Stimulated activated CD4-positive, alpha-beta T cell treated with anti-CD3 and anti-CD28 coated beads, Interleukin-4, amount 100 ng/mL, for 48 hours (primary cell): ENCODE results near the gene PPAT.
"Not testable (repeated sequence)": the region's sequence is repeated elsewhere in the genome, so short reads cannot be mapped to it uniquely, and the experiment has no call there.

Experiments used
- DNase-seq, 2 donors: peaks; one replicate each; pipeline ENCODE4 v3.0.0-alpha.2; 2020; ENCODE audit warnings: low read depth in 2 of 2

The PPAT gene

GRCh38 chr4:56386091-56386490, 49.3 kb downstream of the PPAT start:
- DNase-seq = no peak

- DNase-seq = no peak
Observed at GRCh38 chr4:56375458-56375857, 60.0 kb downstream of the PPAT start.

- no peak for DNase-seq
Observed at GRCh38 chr4:56374956-56375355, 60.5 kb downstream of the PPAT start.

GRCh38 chr4:56372774-56373173, 62.6 kb downstream of the PPAT start:
- no peak for DNase-seq

GRCh38 chr4:56371426-56372220, 63.8 kb downstream of the PPAT start:
- DNase-seq = no peak

- DNase-seq = no peak
Observed at GRCh38 chr4:56370377-56370776, 65.0 kb downstream of the PPAT start.

- DNase-seq = not testable (repeated sequence)
Observed at GRCh38 chr4:56362981-56363380, 72.4 kb downstream of the PPAT start.

GRCh38 chr4:56360071-56360470, 75.3 kb downstream of the PPAT start:
- DNase-seq = no peak

GRCh38 chr4:56356650-56357049, 78.8 kb downstream of the PPAT start:
- no peak for DNase-seq

- DNase-seq = no peak
Observed at GRCh38 chr4:56348576-56348975, 86.8 kb downstream of the PPAT start.

- DNase-seq = no peak
Observed at GRCh38 chr4:56345458-56345857, 90.0 kb downstream of the PPAT start.
